CD14-positive monocyte (primary cell): Measurements from ENCODE around the gene SLC1A3. TPM values are rescaled to one million over a fixed set of nuclear protein-coding genes. Genes with fewer than 3 reads are reported as not detected.

Experiments used
- DNase-seq, 3 donors: peaks; one replicate each; pipeline ENCODE4 v3.0.0-alpha.2; 2011 to 2022
- H2AFZ ChIP-seq: 2 replicates; pipeline ENCODE4 v1.6.0; 2012; ENCODE audit warnings: mild to moderate bottlenecking, low read depth, low read length, inconsistent platforms; ENCODE audit not compliant: insufficient read depth, poor library complexity, severe bottlenecking
- H3K27ac ChIP-seq, 2 donors: 1 replicate in 1 of 2; 2 replicates in 1 of 2; pipeline ENCODE4 v1.5.1; 2012 to 2013; ENCODE audit warnings: low read length in 2 of 2, control low read depth in 1 of 2, inconsistent platforms in 1 of 2, low read depth in 1 of 2, mild to moderate bottlenecking in 1 of 2
- H3K27me3 ChIP-seq, 2 donors: one replicate each; pipeline versions ENCODE4 v1.6.0 to v1.6.1; 2011 to 2013; ENCODE audit warnings: low read length in 2 of 2; ENCODE audit not compliant: control insufficient read depth in 2 of 2, insufficient read depth in 2 of 2
- H3K36me3 ChIP-seq, 2 donors: replicated peaks in 1 of 2; 1 replicate in 1 of 2; 2 replicates in 1 of 2; pipeline versions ENCODE4 v1.5.1 to v1.6.1; 2012 to 2013; ENCODE audit warnings: low read length in 2 of 2, control low read depth in 1 of 2, inconsistent platforms in 1 of 2, mild to moderate bottlenecking in 1 of 2; ENCODE audit not compliant: insufficient read depth in 2 of 2, control insufficient read depth in 1 of 2
- H3K4me1 ChIP-seq, 2 donors: 1 replicate in 1 of 2; 2 replicates in 1 of 2; pipeline versions ENCODE4 v1.5.1 to v1.6.1; 2012 to 2013; ENCODE audit warnings: low read length in 2 of 2, control low read depth in 1 of 2, inconsistent platforms in 1 of 2, mild to moderate bottlenecking in 1 of 2, moderate library complexity in 1 of 2; ENCODE audit not compliant: insufficient read depth in 2 of 2, control insufficient read depth in 1 of 2
- H3K4me2 ChIP-seq: replicated peaks from 2 replicates; pipeline ENCODE3; 2012; ENCODE audit warnings: low read length, moderate library complexity, mild to moderate bottlenecking; ENCODE audit not compliant: poor library complexity, severe bottlenecking; ENCODE audit errors: extremely low read depth
- H3K4me3 ChIP-seq, 3 experiments: fragments of 200-600 bp in 1 of 3; sonication (generic) in 1 of 3; replicated peaks in 1 of 3; 1 replicate in 2 of 3; 2 replicates in 1 of 3; pipeline ENCODE4 v1.5.1; 2011 to 2013; ENCODE audit warnings: low read length in 3 of 3, mild to moderate bottlenecking in 3 of 3, control low read depth in 2 of 3, low read depth in 2 of 3, inconsistent platforms in 1 of 3, moderate library complexity in 1 of 3
- H3K79me2 ChIP-seq: 2 replicates; pipeline ENCODE4 v1.6.0; 2012; ENCODE audit warnings: mild to moderate bottlenecking, control low read depth, inconsistent platforms, low read length, moderate library complexity; ENCODE audit not compliant: insufficient read depth
- H3K9ac ChIP-seq: 2 replicates; pipeline ENCODE4 v1.6.0; 2017; ENCODE audit warnings: low read length, mild to moderate bottlenecking; ENCODE audit not compliant: insufficient read depth, poor library complexity, severe bottlenecking
- H3K9me3 ChIP-seq, 2 donors: replicated peaks in 1 of 2; 1 replicate in 1 of 2; 2 replicates in 1 of 2; pipeline versions ENCODE4 v1.5.1 to v1.6.1; 2012 to 2013; ENCODE audit warnings: low read length in 2 of 2, control low read depth in 1 of 2; ENCODE audit not compliant: control insufficient read depth in 1 of 2, insufficient read depth in 1 of 2
- H4K20me1 ChIP-seq: 2 replicates; pipeline ENCODE4 v1.6.0; 2012; ENCODE audit warnings: mild to moderate bottlenecking, low read length, control low read depth, moderate library complexity; ENCODE audit not compliant: insufficient read depth
- H3K27ac Mint-ChIP-seq, 7 donors: one replicate each; pipeline ENCODE4 v1.8.0; 2020; ENCODE audit warnings: mild to moderate bottlenecking in 7 of 7, mixed read lengths in 7 of 7, moderate library complexity in 6 of 7, inconsistent platforms in 2 of 7
- H3K27me3 Mint-ChIP-seq, 3 donors: one replicate each; pipeline ENCODE4 v1.8.0; 2021 to 2022; ENCODE audit warnings: low read depth in 3 of 3, mild to moderate bottlenecking in 3 of 3, mixed read lengths in 3 of 3, moderate library complexity in 3 of 3, inconsistent platforms in 1 of 3
- H3K36me3 Mint-ChIP-seq, 2 donors: one replicate each; pipeline ENCODE4 v1.8.0; 2020; ENCODE audit warnings: mixed read lengths in 2 of 2, inconsistent platforms in 1 of 2, mild to moderate bottlenecking in 1 of 2
- H3K4me1 Mint-ChIP-seq: one replicate; pipeline ENCODE4 v1.8.0; 2020; ENCODE audit warnings: mild to moderate bottlenecking, mixed read lengths
- H3K4me3 Mint-ChIP-seq, 2 donors: one replicate each; pipeline ENCODE4 v1.8.0; 2020; ENCODE audit warnings: mild to moderate bottlenecking in 2 of 2, mixed read lengths in 2 of 2, moderate library complexity in 1 of 2
- H3K9me3 Mint-ChIP-seq, 7 donors: one replicate each; pipeline ENCODE4 v1.8.0; 2020 to 2022; ENCODE audit warnings: mixed read lengths in 7 of 7, mild to moderate bottlenecking in 6 of 7, moderate library complexity in 6 of 7, inconsistent platforms in 2 of 7
- WGBS: methylation state at CpG from one replicate; pipeline ENCODE4 v1.1.5; 2013; ENCODE audit warnings: missing lambda C conversion rate; ENCODE audit not compliant: insufficient coverage; 5-methylcytosine and 5-hydroxymethylcytosine counted together
- intact Hi-C, 2 donors: fragments of 100-400 bp; cut with micrococcal nuclease; formaldehyde crosslinking; loops; one replicate each; pipeline versions ENCODE4 v1.15.0 to v1.15.1; 2023
- polyA plus RNA-seq, 3 donors: library from polyadenylated mRNA; depleted of rRNA in 1 of 3; unstranded in 2 of 3; stranded (reverse) in 1 of 3; fragments of 300-500 nt in 2 of 3; fragments of >200 nt in 1 of 3; fragmentation: Illumina TruSeq in 2 of 3; gene quantifications; 1 replicate in 2 of 3; 2 replicates in 1 of 3; pipeline ENCODE4 v1.2.3, GENCODE V29; 2012 to 2021
- TF ChIP-seq, protein P1 (sequence below): fragments of 200-600 bp; IDR thresholded peaks from one replicate; pipeline ENCODE4 v1.8.0; 2022; ENCODE audit warnings: antibody characterized with exemption, mild to moderate bottlenecking

SLC1A3 gene
- polyA plus RNA-seq, 3 donors = 1.2 to 3.3 (median 1.3) TPM

GRCh38 chr5:36640949-36641348 lies 34.5 kb downstream of the SLC1A3 start:
- H3K27me3 ChIP-seq = no peaks in the 10 kb centered on the region
- H3K36me3 Mint-ChIP-seq = peaks cover 27% of the 10 kb centered on the region in 2 donors
- H3K4me3 Mint-ChIP-seq = no peak overlapping the region
- no peak overlapping the region for H3K4me3 ChIP-seq
- H3K27ac Mint-ChIP-seq = no peak overlapping the region
- no peaks in the 10 kb centered on the region for H3K4me1 ChIP-seq
- peaks cover 0 to 3% (median 0%) of the 10 kb centered on the region in 7 donors for H3K9me3 Mint-ChIP-seq
- no CpG with 5 or more reads among the region's 1 CpG for WGBS
- no peak overlapping the region for H3K4me2 ChIP-seq
- peaks cover 0 to 2% (median 0%) of the 10 kb centered on the region in 3 donors for H3K27me3 Mint-ChIP-seq
- no peak overlapping the region for H2AFZ ChIP-seq
- no peak overlapping the region for H3K27ac ChIP-seq
- peaks cover 3% of the 10 kb centered on the region for H3K4me1 Mint-ChIP-seq
- TF ChIP-seq, protein P1, sequence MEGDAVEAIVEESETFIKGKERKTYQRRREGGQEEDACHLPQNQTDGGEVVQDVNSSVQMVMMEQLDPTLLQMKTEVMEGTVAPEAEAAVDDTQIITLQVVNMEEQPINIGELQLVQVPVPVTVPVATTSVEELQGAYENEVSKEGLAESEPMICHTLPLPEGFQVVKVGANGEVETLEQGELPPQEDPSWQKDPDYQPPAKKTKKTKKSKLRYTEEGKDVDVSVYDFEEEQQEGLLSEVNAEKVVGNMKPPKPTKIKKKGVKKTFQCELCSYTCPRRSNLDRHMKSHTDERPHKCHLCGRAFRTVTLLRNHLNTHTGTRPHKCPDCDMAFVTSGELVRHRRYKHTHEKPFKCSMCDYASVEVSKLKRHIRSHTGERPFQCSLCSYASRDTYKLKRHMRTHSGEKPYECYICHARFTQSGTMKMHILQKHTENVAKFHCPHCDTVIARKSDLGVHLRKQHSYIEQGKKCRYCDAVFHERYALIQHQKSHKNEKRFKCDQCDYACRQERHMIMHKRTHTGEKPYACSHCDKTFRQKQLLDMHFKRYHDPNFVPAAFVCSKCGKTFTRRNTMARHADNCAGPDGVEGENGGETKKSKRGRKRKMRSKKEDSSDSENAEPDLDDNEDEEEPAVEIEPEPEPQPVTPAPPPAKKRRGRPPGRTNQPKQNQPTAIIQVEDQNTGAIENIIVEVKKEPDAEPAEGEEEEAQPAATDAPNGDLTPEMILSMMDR = no peak
- no peak for DNase-seq
- intact Hi-C loops = no loop called here
- H3K36me3 ChIP-seq = peaks cover 0 to 24% of the 10 kb centered on the region in 2 donors
- no peaks in the 10 kb centered on the region for H3K79me2 ChIP-seq
- H3K9ac ChIP-seq = no peak overlapping the region
- H3K9me3 ChIP-seq = no peaks in the 10 kb centered on the region
- no peaks in the 10 kb centered on the region for H4K20me1 ChIP-seq

GRCh38 chr5:36641431-36641830 lies 35.0 kb downstream of the SLC1A3 start:
- intact Hi-C loops = no loop called here
- no peak overlapping the region for H3K27ac ChIP-seq
- peaks cover 27 to 29% of the 10 kb centered on the region in 2 donors for H3K36me3 Mint-ChIP-seq
- no peaks in the 10 kb centered on the region for H3K27me3 ChIP-seq
- no peak overlapping the region for H2AFZ ChIP-seq
- no peak overlapping the region for H3K4me3 Mint-ChIP-seq
- peaks cover 3% of the 10 kb centered on the region for H3K4me1 Mint-ChIP-seq
- no peaks in the 10 kb centered on the region for H3K9me3 ChIP-seq
- peaks cover 0 to 3% (median 0%) of the 10 kb centered on the region in 7 donors for H3K9me3 Mint-ChIP-seq
- H3K4me2 ChIP-seq = no peak overlapping the region
- no peak for DNase-seq
- no peak overlapping the region for H3K4me3 ChIP-seq
- H4K20me1 ChIP-seq = no peaks in the 10 kb centered on the region
- H3K9ac ChIP-seq = no peak overlapping the region
- H3K36me3 ChIP-seq = peaks cover 0 to 23% of the 10 kb centered on the region in 2 donors
- H3K27ac Mint-ChIP-seq = no peak overlapping the region
- H3K27me3 Mint-ChIP-seq = peaks cover 0 to 2% (median 0%) of the 10 kb centered on the region in 3 donors
- H3K79me2 ChIP-seq = no peaks in the 10 kb centered on the region
- TF ChIP-seq, protein P1 = no peak
- no peaks in the 10 kb centered on the region for H3K4me1 ChIP-seq
